HuH-7 (cell line): ENCODE results near the gene P2RX7.
A peak's percentile ranks its signal among the peaks of the same experiment; 100 is the strongest.

Experiments used
- DNase-seq: peaks from one replicate; pipeline ENCODE4 v3.0.0; 2011; ENCODE audit warnings: low spot score

Gene P2RX7

GRCh38 chr12:121132601-121133481 is at the start of gene P2RX7:
Gene P2RX7, plus strand, starts transcription at chr12:121132876. Its CDS starts 95 bp downstream, at chr12:121132971.
- DNase-seq = no peak

GRCh38 chr12:121084229-121084628 is 48.4 kb upstream of the P2RX7 start:
- no peak for DNase-seq

- DNase-seq = no peak
These were observed 47.6 kb upstream of the P2RX7 start for GRCh38 chr12:121085069-121085468.

- DNase-seq = no peak
These were observed 46.9 kb upstream of the P2RX7 start for GRCh38 chr12:121085506-121086353.

- no peak for DNase-seq
These were observed 45.8 kb upstream of the P2RX7 start for GRCh38 chr12:121086781-121087295.

- DNase-seq = no peak
These were observed 45.0 kb upstream of the P2RX7 start for GRCh38 chr12:121087467-121088194.

GRCh38 chr12:121088195-121088585 is 44.5 kb upstream of the P2RX7 start:
- DNase-seq = no peak

- DNase-seq = peak; percentile 51
These were observed 43.5 kb upstream of the P2RX7 start for GRCh38 chr12:121089031-121089812.

- DNase-seq = no peak
These were observed 42.8 kb upstream of the P2RX7 start for GRCh38 chr12:121089813-121090430.

GRCh38 chr12:121090586-121091514 is 41.8 kb upstream of the P2RX7 start:
- DNase-seq = no peak

- no peak for DNase-seq
These were observed 40.6 kb upstream of the P2RX7 start for GRCh38 chr12:121092034-121092433.

GRCh38 chr12:121093487-121093891 is 39.2 kb upstream of the P2RX7 start:
- no peak for DNase-seq

- peak; percentile 91 for DNase-seq
These were observed 37.0 kb upstream of the P2RX7 start for GRCh38 chr12:121095544-121096198.

- no peak for DNase-seq
These were observed 36.4 kb upstream of the P2RX7 start for GRCh38 chr12:121096199-121096798.

GRCh38 chr12:121099779-121100178 is 32.9 kb upstream of the P2RX7 start:
- DNase-seq = no peak

- DNase-seq = no peak
These were observed 30.4 kb upstream of the P2RX7 start for GRCh38 chr12:121102307-121102706.

GRCh38 chr12:121107681-121108080 is 25.0 kb upstream of the P2RX7 start:
- no peak for DNase-seq

- DNase-seq = no peak
These were observed 24.2 kb upstream of the P2RX7 start for GRCh38 chr12:121108492-121108891.
